B cell (primary cell): ENCODE results near the gene KCNQ1OT1. TPM values are rescaled to one million over a fixed set of nuclear protein-coding genes. Genes with fewer than 3 reads are reported as not detected.

Source experiments
- ATAC-seq: fragments of 200-7000 bp; cut with Tn5 transposase; one replicate; pipeline ENCODE4 v1.10.0; 2021; ENCODE audit warnings: low read depth, mild to moderate bottlenecking, moderate number of reproducible peaks, moderate library complexity
- CTCF ChIA-PET: fragments of 350-600 bp; sonication (Branson Sonifier 250); formaldehyde crosslinking; loops from one replicate; lab custom pipeline; 2021; ENCODE audit warnings: antibody characterized with exemption, inconsistent platforms; lab: Charles Lee
- POLR2A ChIA-PET: fragments of 350-600 bp; sonication (Branson Sonifier 250); formaldehyde crosslinking; loops from one replicate; lab custom pipeline; 2021; ENCODE audit warnings: antibody characterized with exemption; lab: Charles Lee
- DNase-seq: peaks from one replicate; pipeline ENCODE4 v3.0.0; 2013
- H2AFZ ChIP-seq: 2 replicates; pipeline ENCODE4 v1.6.1; 2012; ENCODE audit warnings: mild to moderate bottlenecking, low read depth, low read length; ENCODE audit not compliant: insufficient read depth, poor library complexity, severe bottlenecking
- H3K27ac ChIP-seq, 2 donors: 1 replicate in 1 of 2; 2 replicates in 1 of 2; pipeline ENCODE4 v1.5.1; 2012 to 2013; ENCODE audit warnings: low read length in 2 of 2, mild to moderate bottlenecking in 2 of 2, moderate library complexity in 1 of 2
- H3K27me3 ChIP-seq, 4 experiments: fragments of 200-600 bp in 1 of 4; sonication (generic) in 1 of 4; replicated peaks in 1 of 4; 1 replicate in 2 of 4; 2 replicates in 2 of 4; pipeline versions ENCODE4 v1.6.1 to v1.7.0; 2013 to 2016; ENCODE audit warnings: low read length in 3 of 4, mild to moderate bottlenecking in 2 of 4, mixed read lengths in 1 of 4, moderate library complexity in 1 of 4; ENCODE audit not compliant: insufficient read depth in 4 of 4, control insufficient read depth in 3 of 4; ENCODE audit errors: control extremely low read depth in 1 of 4
- H3K36me3 ChIP-seq, 2 experiments: replicated peaks in 1 of 2; 1 replicate in 1 of 2; 2 replicates in 1 of 2; pipeline versions ENCODE4 v1.6.1 to v1.7.1; 2013; ENCODE audit warnings: low read length in 1 of 2; ENCODE audit not compliant: insufficient read depth in 2 of 2, control insufficient read depth in 1 of 2; ENCODE audit errors: control extremely low read depth in 1 of 2, extremely low read depth in 1 of 2
- H3K4me1 ChIP-seq, 2 donors: fragments of 200-600 bp in 1 of 2; sonication (generic) in 1 of 2; 1 replicate in 1 of 2; 2 replicates in 1 of 2; pipeline versions ENCODE4 v1.5.1 to v1.6.1; 2013 to 2017; ENCODE audit warnings: low read length in 2 of 2; ENCODE audit not compliant: control insufficient read depth in 2 of 2, insufficient read depth in 2 of 2
- H3K4me2 ChIP-seq: replicated peaks from 2 replicates; pipeline ENCODE3; 2012; ENCODE audit warnings: mild to moderate bottlenecking, low read depth, low read length; ENCODE audit not compliant: poor library complexity, severe bottlenecking
- H3K4me3 ChIP-seq, 5 experiments: fragments of 200-600 bp in 1 of 5; sonication (generic) in 1 of 5; 1 replicate in 3 of 5; 2 replicates in 2 of 5; pipeline versions ENCODE4 v1.5.1 to v1.7.0; 2011 to 2016; ENCODE audit warnings: low read length in 4 of 5, mild to moderate bottlenecking in 4 of 5, low read depth in 2 of 5, control low read depth in 1 of 5, moderate library complexity in 1 of 5; ENCODE audit not compliant: insufficient read depth in 1 of 5; ENCODE audit errors: control extremely low read depth in 1 of 5, extremely low read depth in 1 of 5
- H3K79me2 ChIP-seq: fragments of 200-600 bp; sonication (generic); one replicate; pipeline ENCODE4 v1.6.0; 2016; ENCODE audit warnings: low read length; ENCODE audit not compliant: control insufficient read depth, insufficient read depth
- H3K9ac ChIP-seq: fragments of 200-600 bp; sonication (generic); 2 replicates; pipeline ENCODE4 v1.6.1; 2017; ENCODE audit warnings: mild to moderate bottlenecking, low read length, moderate library complexity
- H3K9me3 ChIP-seq, 3 donors: one replicate each; pipeline versions ENCODE4 v1.6.1 to v1.7.1; 2013; ENCODE audit warnings: low read length in 2 of 3; ENCODE audit not compliant: control insufficient read depth in 2 of 3, insufficient read depth in 1 of 3; ENCODE audit errors: control extremely low read depth in 1 of 3
- H4K20me1 ChIP-seq: 2 replicates; pipeline ENCODE4 v1.6.0; 2012; ENCODE audit warnings: mild to moderate bottlenecking, low read length; ENCODE audit not compliant: insufficient read depth, control insufficient read depth, poor library complexity, severe bottlenecking
- H3K27ac Mint-ChIP-seq: one replicate; pipeline ENCODE4 v1.8.0; 2021; ENCODE audit warnings: mixed read lengths
- H3K27me3 Mint-ChIP-seq: one replicate; pipeline ENCODE4 v1.8.0; 2021; ENCODE audit warnings: mixed read lengths
- H3K4me1 Mint-ChIP-seq: one replicate; pipeline ENCODE4 v1.8.0; 2021; ENCODE audit warnings: mixed read lengths
- H3K4me3 Mint-ChIP-seq: one replicate; pipeline ENCODE4 v1.8.0; 2021; ENCODE audit warnings: mixed read lengths
- H3K9me3 Mint-ChIP-seq: one replicate; pipeline ENCODE4 v1.8.0; 2022; ENCODE audit warnings: mixed read lengths; ENCODE audit not compliant: insufficient read depth
- EZH2 ChIP-seq: IDR thresholded peaks from 2 replicates; pipeline ENCODE4 v1.6.1; 2012; ENCODE audit warnings: borderline replicate concordance, low read depth, mild to moderate bottlenecking, moderate library complexity, low read length; ENCODE audit not compliant: insufficient read depth, poor library complexity, severe bottlenecking
- WGBS: methylation state at CpG from one replicate; pipeline ENCODE4 v1.1.5; 2013; ENCODE audit warnings: missing lambda C conversion rate; ENCODE audit not compliant: insufficient coverage; 5-methylcytosine and 5-hydroxymethylcytosine counted together
- intact Hi-C: fragments of 100-400 bp; cut with micrococcal nuclease; formaldehyde crosslinking; loops from one replicate; pipeline ENCODE4 v1.10.0; 2022
- polyA plus RNA-seq: library from polyadenylated mRNA; depleted of rRNA; stranded (reverse); fragments of >200 nt; gene quantifications from 2 replicates; pipeline ENCODE4 v1.2.3, GENCODE V29; 2012
- total RNA-seq, 2 donors: library from RNA; stranded (reverse); fragments of 120-200 nt in 1 of 2; gene quantifications; 1 replicate in 1 of 2; 2 replicates in 1 of 2; pipeline versions ENCODE4 v1.2.3 to v1.2.4, GENCODE V29; 2013 to 2022
- TF ChIP-seq, protein P1 (sequence below): fragments of 200-600 bp; IDR thresholded peaks from one replicate; pipeline ENCODE4 v1.8.0; 2022; ENCODE audit warnings: antibody characterized with exemption, mild to moderate bottlenecking

KCNQ1OT1 gene
- total and polyA plus RNA-seq, 2 donors (not counting 1 experiment from before 2014, with no cell fraction given) = 0.03 to 0.89 TPM

DNA sequence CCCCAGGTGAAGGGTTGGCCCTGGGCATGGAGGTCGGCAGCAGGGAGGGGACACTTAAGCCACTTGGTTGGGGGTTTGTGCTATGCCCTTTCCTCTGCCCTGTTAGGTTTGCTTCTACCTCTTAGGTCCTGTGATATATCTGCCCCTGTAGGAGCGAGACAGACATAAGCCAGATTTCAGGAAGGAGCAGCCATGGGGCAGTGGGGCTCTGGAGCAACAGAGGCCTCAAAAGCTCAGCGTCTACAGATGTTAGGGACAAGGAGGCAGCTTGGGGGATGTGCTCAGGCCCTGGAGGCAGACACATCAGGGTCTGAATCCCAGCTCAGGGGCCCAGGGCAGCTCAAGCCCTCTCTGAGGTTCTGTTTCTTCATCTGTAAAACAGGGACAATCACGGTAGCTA, 27.2 kb upstream of the KCNQ1OT1 start:
- CTCF ChIA-PET = no interaction called here

DNA sequence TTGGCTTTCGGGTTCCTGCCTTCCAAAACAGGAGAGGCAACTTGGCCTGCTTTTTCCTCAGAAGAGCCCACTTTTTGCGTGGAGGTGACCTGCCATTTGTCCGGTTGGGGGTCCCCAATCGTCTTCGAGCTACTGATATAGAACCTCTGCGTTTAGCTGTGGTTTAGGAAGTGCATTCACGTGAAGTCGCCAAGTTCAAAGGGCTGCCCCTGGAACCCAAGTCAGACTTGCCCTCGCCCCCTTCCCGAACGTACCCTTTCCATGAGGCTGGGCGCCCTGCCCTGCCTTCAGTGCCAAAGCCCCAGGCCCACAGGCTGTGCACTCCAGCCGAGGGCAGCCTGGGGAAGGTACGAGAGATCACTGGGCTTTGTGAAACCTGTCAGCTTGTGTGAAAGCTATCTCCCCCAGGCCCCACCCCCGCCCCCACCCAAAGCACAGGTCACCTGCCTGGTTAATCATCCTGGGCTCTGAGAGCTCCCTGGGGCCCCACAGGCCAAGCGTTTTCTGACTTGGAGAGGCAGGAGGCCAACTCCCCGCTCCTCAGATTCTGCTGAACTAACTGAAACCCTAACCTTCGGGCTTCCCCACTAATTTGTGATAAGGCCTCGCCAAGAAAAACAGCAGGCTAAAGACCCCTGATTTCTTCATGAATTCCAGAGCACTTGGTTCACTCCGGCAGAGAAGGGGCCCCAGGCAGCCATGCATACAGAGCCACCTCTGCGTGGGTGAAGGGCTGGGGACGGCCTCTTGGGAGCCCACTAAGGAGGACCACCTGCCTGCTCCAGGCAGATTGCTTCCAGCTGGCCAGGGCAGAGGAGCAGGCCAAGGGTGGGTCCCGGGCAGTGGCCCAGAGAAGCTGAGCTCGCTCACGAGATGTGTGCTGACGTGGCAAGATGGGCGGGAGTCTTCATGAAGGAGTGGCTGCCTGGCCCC, 25.8 kb upstream of the KCNQ1OT1 start:
- Histone ChIP-seq H3K4me3 (no peak overlapping the region), H3K4me2 (no peak overlapping the region), H3K9me3 (peaks cover 0 to 4% (median 0%) of the 10 kb centered on the region in 3 donors), H3K27ac (no peak overlapping the region), H3K36me3 (no peaks in the 10 kb centered on the region), H2AFZ (no peak overlapping the region), H3K27me3 (no peaks in the 10 kb centered on the region), H3K79me2 (no peaks in the 10 kb centered on the region), H3K9ac (no peak overlapping the region), H4K20me1 (peaks cover 5% of the 10 kb centered on the region), H3K4me1 (no peaks in the 10 kb centered on the region)
- no peak for TF ChIP-seq EZH2
- TF ChIP-seq, protein P1, sequence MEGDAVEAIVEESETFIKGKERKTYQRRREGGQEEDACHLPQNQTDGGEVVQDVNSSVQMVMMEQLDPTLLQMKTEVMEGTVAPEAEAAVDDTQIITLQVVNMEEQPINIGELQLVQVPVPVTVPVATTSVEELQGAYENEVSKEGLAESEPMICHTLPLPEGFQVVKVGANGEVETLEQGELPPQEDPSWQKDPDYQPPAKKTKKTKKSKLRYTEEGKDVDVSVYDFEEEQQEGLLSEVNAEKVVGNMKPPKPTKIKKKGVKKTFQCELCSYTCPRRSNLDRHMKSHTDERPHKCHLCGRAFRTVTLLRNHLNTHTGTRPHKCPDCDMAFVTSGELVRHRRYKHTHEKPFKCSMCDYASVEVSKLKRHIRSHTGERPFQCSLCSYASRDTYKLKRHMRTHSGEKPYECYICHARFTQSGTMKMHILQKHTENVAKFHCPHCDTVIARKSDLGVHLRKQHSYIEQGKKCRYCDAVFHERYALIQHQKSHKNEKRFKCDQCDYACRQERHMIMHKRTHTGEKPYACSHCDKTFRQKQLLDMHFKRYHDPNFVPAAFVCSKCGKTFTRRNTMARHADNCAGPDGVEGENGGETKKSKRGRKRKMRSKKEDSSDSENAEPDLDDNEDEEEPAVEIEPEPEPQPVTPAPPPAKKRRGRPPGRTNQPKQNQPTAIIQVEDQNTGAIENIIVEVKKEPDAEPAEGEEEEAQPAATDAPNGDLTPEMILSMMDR = no peak
- Mint-ChIP-seq H3K4me3 (no peak overlapping the region), H3K27ac (no peak overlapping the region), H3K27me3 (no peaks in the 10 kb centered on the region), H3K9me3 (no peaks in the 10 kb centered on the region), H3K4me1 (no peaks in the 10 kb centered on the region)
- ChIA-PET CTCF (no interaction called here), POLR2A (no interaction called here)
- ATAC-seq = no peak
- intact Hi-C loops = no loop called here
- 95% methylated on average over 26 of the region's 27 CpGs for WGBS
- DNase-seq = no peak

More for the DNA sequence above, 27.2 kb upstream of the KCNQ1OT1 start:
- no peak overlapping the region for H3K27ac ChIP-seq
- H3K4me3 Mint-ChIP-seq = no peak overlapping the region
- H3K4me1 Mint-ChIP-seq = no peaks in the 10 kb centered on the region
- no peaks in the 10 kb centered on the region for H3K79me2 ChIP-seq
- POLR2A ChIA-PET = no interaction called here
- no peaks in the 10 kb centered on the region for H3K27me3 Mint-ChIP-seq
- no peak overlapping the region for H3K4me2 ChIP-seq
- H3K9me3 Mint-ChIP-seq = no peaks in the 10 kb centered on the region
- no peak overlapping the region for H2AFZ ChIP-seq
- DNase-seq (no peak), ATAC-seq (no peak)
- peaks cover 0 to 4% (median 0%) of the 10 kb centered on the region in 3 donors for H3K9me3 ChIP-seq
- H4K20me1 ChIP-seq = peaks cover 5% of the 10 kb centered on the region
- H3K4me3 ChIP-seq = no peak overlapping the region
- H3K27ac Mint-ChIP-seq = no peak overlapping the region
- 85% methylated on average over 4 of the region's 4 CpGs for WGBS
- H3K4me1 ChIP-seq = no peaks in the 10 kb centered on the region
- intact Hi-C loops = no loop called here
- no peaks in the 10 kb centered on the region for H3K36me3 ChIP-seq
- no peak overlapping the region for H3K9ac ChIP-seq
- TF ChIP-seq, protein P1 = no peak
- no peak for TF ChIP-seq EZH2
- H3K27me3 ChIP-seq = no peaks in the 10 kb centered on the region
